Measurements from ENCODE around the gene CDKAL1.
"Not testable (repeated sequence)": the region's sequence is repeated elsewhere in the genome, so short reads cannot be mapped to it uniquely, and the experiment has no call there.

CDKAL1 gene

GRCh38 chr6:21240709-21241108, 706.5 kb downstream of the CDKAL1 start:
- DNase-seq = no peak

- no peak for DNase-seq
Observed at GRCh38 chr6:21241231-21242130, 707.2 kb downstream of the CDKAL1 start.

GRCh38 chr6:21244897-21245470, 710.7 kb downstream of the CDKAL1 start:
- DNase-seq = no peak

GRCh38 chr6:21245488-21245887, 711.2 kb downstream of the CDKAL1 start:
- DNase-seq = no peak

- no peak for DNase-seq
Observed at GRCh38 chr6:21246075-21246474, 711.8 kb downstream of the CDKAL1 start.

GRCh38 chr6:21254460-21254859, 720.2 kb downstream of the CDKAL1 start:
- not testable (repeated sequence) for DNase-seq

GRCh38 chr6:21256197-21256596, 721.9 kb downstream of the CDKAL1 start:
- no peak for DNase-seq

- no peak for DNase-seq
Observed at GRCh38 chr6:21257125-21257524, 722.9 kb downstream of the CDKAL1 start.

- DNase-seq = no peak
Observed at GRCh38 chr6:21258665-21259064, 724.4 kb downstream of the CDKAL1 start.

GRCh38 chr6:21259660-21260059, 725.4 kb downstream of the CDKAL1 start:
- DNase-seq = no peak

- no peak for DNase-seq
Observed at GRCh38 chr6:21262504-21262903, 728.2 kb downstream of the CDKAL1 start.

- no peak for DNase-seq
Observed at GRCh38 chr6:21263531-21264287, 729.5 kb downstream of the CDKAL1 start.

- DNase-seq = no peak
Observed at GRCh38 chr6:21264288-21265033, 730.2 kb downstream of the CDKAL1 start.

GRCh38 chr6:21265034-21265729, 730.9 kb downstream of the CDKAL1 start:
- no peak for DNase-seq

- DNase-seq = peak; percentile 14 to 46
Observed at GRCh38 chr6:21265730-21266044, 731.4 kb downstream of the CDKAL1 start.

- no peak for DNase-seq
Observed at GRCh38 chr6:21270636-21271201, 736.5 kb downstream of the CDKAL1 start.

GRCh38 chr6:21271428-21272155, 737.3 kb downstream of the CDKAL1 start:
- DNase-seq = no peak

GRCh38 chr6:21273451-21273850, 739.2 kb downstream of the CDKAL1 start:
- no peak for DNase-seq

- no peak for DNase-seq
Observed at GRCh38 chr6:21274851-21275250, 740.6 kb downstream of the CDKAL1 start.

- no peak for DNase-seq
Observed at GRCh38 chr6:21277601-21278374, 743.5 kb downstream of the CDKAL1 start.

- no peak for DNase-seq
Observed at GRCh38 chr6:21278375-21278745, 744.1 kb downstream of the CDKAL1 start.

Measured in NCI-H526 (cell line).